ENCODE measurements around the gene SLC25A40. TPM values are rescaled to one million over a fixed set of nuclear protein-coding genes. Genes with fewer than 3 reads are reported as not detected.

The SLC25A40 gene
- total RNA-seq, result 4.1 and 5.7 TPM in 2 replicates

DNA sequence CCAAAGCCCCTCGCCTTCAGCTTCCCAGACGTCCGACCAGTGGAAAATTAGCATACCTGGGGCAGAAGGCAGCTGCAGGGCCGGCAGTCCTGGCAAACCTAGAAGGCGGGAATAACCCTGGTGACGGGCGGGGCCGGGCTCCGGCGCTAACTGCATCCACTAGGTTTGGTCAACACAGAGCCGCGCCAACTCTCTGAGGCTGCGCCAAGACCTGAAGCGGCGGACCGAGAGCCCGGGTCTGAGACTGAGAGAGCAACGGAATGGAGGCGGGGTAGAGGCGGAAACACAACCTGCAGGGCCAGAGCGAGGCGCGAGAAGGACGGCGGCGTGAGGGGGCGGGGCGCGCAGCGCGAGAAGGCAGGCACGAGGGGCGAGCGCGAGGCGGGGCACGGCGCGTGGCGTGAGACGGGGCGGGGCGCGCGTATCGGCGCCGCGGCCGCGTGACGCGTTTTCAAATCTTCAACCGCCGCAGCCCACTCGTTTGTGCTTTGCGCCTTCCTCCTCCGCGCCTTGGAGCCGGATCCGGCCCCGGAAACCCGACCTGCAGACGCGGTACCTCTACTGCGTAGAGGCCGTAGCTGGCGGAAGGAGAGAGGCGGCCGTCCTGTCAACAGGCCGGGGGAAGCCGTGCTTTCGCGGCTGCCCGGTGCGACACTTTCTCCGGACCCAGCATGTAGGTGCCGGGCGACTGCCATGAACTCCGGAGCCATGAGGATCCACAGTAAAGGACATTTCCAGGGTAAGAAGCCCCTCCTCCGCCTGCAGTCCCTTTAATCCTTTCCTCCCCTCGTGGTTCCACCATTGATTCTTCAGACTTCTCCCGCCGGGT lies at the start of gene SLC25A40, which contains the start of gene DBF4:
TSS of gene SLC25A40 (minus strand) at position 321 of the 829 bp plus-strand sequence. CDS start 17,633 bp downstream, outside the sequence.
TSS of gene DBF4 (plus strand) at position 454 of the 829 bp plus-strand sequence. CDS start at position 694, 240 bp downstream.

Other genes starting within 250 kb of the SLC25A40 start
- gene RUNDC3B, start 248.0 kb downstream of the SLC25A40 start, total RNA-seq, result 0.26 and 0.87 TPM in 2 replicates
- gene DBF4, start 133 bp upstream of the SLC25A40 start, total RNA-seq, result 10.3 and 10.4 TPM in 2 replicates
- gene ADAM22, start 57.9 kb upstream of the SLC25A40 start, total RNA-seq, result 0.40 and 0.50 TPM in 2 replicates

Data from aortic smooth muscle cell (primary cell).